Cerebellar nuclear complex (tissue), 1 donor: ENCODE data around the gene RASAL2.
"Not testable (repeated sequence)": the region's sequence is repeated elsewhere in the genome, so short reads cannot be mapped to it uniquely, and the experiment has no call there.

Source experiments
- DNase-seq, 2 experiments: peaks; one replicate each; lab custom pipeline; 2025; lab: John Stamatoyannopoulos, UW

RASAL2 gene

DNA sequence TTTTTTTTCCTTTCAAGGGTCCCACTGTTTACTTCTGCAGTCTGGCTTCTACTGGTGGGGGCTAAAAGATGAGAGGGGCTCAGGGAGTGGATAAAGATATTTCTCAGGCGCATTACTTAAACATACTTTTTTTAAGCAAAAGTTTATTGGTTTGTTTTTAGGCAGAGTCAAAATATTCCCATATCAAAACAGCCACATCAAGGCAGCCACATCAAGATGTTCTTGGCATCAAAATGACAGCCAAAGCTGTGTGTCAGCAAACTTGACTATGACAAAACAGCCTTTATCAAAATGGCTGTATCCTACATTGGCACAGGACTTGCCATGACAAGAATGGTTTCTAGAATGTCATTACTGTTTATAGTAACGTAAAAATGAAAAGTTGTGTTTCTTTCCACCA, 22.1 kb upstream of the RASAL2 start:
- DNase-seq: no peak

- no peak for DNase-seq
These were observed 21.6 kb upstream of the RASAL2 start for GRCh38 chr1:178072326-178072725.

DNA sequence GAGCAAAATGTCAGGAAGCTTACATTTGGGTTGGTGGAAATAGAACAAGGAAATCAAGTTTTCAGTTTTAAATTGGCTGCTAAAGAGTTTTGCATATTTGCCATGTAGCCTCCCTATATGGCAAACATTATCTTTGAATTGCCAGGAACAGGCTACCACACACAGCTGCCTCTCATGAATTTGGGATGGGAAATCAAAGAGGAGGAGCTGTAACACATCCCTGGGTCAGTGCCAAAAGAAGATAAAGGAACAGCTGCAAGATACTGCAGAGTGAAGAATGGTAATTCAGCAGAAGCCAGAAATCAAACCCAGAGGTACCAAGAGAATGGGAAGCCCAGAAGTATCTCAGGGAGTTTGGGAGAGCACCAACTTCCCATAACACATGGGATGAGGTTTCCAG, 18.6 kb upstream of the RASAL2 start:
- no peak for DNase-seq

GRCh38 chr1:178076607-178077006, 17.3 kb upstream of the RASAL2 start:
- DNase-seq: no peak

DNA sequence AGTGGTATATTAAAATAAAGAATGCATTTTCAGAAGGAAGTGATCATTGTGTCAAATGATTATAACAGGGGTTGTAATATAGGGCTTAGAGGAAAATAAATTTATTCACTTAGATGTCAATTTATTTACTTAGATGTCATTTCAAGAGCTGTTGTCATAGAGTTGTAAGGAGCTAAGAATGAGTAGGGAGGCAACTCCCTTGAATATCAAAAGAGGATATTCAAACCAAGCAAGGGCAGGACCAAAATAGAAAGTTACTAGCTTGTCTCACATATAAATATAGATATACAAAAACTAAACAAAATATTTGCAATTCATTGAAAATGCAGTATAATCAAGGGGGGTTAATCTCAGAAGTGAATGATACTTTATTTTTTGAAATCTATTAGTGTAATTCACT, 16.0 kb upstream of the RASAL2 start:
- no peak for DNase-seq

DNA sequence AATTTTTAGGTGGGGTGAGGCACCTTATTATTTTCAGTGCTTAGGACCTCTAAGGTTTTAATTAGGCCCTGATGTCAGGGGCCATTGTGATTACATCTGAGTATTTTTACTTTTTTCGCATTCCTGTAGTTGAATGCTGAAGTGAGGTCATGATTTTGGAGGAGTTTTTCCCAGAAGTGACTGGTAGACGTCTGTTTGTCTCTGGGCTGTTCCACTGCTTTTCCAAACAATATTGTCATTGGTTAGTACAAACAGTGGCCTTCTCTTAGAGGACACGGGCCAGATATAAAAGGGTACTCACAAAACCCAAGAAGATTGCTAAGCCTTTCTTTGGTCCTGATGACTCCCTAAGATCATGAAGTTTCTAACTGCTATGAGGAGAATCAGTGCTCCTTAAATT, 7.6 kb upstream of the RASAL2 start:
- DNase-seq: no peak

GRCh38 chr1:178086766-178087165, 7.1 kb upstream of the RASAL2 start:
- no peak for DNase-seq

- no peak for DNase-seq
These were observed 5.3 kb upstream of the RASAL2 start for GRCh38 chr1:178088651-178089050.

DNA sequence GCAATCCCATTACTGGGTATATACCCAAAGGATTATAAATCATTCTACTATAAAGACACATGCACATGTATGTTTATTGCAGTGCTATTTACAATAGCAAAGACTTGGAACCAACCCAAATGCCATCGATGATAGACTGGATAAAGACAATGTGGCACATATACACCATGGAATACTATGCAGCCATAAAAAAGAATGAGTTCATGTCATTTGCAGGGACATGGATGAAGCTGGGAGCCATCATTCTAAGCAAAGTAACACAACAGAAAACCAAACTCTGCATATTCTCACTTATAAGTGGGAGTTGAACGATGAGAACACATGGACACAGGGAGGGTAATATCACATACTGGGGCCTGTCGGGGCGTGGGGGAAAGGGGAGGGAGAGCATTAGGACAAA, 2.5 kb upstream of the RASAL2 start:
- DNase-seq: not testable (repeated sequence)

DNA sequence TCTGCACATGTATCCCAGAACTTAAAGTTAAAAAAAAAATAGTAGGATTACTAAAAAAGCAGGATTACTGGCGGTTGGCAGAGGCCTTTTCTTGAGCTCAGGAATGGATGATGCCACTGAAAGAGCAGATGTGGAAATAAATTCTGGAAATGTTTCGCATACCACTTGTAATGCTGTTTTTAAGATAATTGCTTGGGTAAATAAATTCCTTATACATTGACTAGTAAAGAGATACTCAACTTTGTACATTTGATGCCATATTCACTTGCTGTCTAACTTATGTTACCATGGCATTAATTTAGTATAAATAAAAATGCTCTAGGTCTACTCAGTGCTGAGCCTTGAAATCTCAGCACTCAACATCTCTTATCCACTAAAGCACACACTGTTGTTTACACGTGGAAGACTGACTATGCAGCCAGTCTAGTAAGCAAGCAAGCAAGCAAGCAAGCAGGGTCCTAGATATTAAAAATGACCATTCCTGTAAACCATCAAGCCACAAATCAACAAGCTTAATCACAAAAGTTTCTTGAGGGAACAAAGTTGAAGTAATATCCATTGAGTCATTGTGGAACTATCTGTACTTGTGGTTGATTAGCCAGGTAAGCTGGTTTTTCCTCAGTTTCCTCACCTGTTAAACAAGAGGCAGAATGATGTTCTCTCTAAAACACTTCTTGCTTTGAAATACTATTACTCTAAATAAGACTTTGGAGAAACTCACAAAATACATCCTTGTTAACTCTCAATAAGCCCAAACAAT, 1.7 kb upstream of the RASAL2 start:
- DNase-seq: no peak

GRCh38 chr1:178092878-178093493, 918 bp upstream of the RASAL2 start:
- peak in 1 of 2 experiments; percentile 48 for DNase-seq

DNA sequence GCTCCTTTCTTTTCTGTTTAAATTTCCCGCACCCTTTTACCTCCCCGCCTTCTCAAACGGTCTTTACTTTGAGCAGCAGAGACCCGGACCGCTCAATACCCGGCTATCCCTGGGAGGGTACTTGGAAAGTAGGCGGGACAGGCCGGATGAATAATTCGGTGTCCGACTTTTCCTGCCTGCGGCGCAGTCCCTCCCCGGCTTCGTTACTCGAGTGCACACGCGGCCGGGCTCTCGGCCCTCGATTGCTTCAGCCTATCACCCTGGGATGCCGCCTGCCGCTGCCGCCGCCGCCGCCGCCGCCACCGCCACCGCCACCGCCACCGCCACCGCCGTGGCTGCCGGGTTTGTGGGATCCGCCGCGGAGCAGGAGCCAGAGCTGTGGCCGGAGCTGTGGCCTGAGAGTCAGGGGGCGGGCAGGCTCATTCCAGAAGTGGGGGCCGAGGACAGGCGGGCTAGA, 382 bp upstream of the RASAL2 start:
- peak in 1 of 2 experiments; percentile 65 for DNase-seq

DNA sequence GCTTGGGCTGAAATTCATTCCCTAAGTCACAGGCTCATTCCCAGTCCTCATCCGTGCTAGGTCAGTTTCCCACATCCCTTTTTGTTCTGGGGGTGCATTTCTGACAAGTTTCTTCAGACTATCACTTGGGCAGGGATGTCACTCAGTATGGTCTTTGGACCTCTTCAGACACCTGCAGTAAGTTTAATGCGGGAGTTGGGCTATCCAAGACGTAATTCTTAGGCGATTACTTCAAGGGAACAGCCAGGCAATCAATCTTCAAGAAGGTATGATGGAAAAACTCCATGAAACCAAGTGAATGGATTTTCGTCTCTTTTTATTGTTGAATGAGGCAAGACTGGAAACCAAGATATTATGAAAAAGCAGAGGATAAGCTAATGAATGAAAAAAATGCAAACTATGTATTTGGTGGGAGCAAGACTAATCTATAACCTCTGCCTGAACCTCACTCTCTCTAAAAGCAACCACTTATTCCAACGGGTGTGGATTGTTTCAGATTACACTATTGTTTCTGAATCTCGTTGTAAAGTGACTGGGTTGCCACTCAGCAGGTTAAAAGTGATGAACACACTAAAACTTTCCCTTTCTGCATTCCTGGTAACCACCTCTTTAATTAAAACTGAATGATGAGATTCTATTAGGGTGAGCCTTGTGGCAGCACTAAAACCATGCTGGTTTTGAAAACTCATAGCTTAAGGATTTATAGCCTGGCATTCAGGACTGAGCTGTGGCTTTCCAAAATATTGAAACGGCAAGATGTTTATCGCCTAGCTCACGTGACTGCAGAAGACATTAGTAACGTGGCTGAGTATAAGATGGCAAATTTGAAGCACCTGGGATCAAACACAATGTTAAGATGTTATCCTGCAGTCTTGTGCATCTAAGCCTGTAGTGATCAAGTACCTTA, 1.1 kb downstream of the RASAL2 start:
- DNase-seq: no peak

GRCh38 chr1:178096421-178096820, 2.5 kb downstream of the RASAL2 start:
- no peak for DNase-seq

DNA sequence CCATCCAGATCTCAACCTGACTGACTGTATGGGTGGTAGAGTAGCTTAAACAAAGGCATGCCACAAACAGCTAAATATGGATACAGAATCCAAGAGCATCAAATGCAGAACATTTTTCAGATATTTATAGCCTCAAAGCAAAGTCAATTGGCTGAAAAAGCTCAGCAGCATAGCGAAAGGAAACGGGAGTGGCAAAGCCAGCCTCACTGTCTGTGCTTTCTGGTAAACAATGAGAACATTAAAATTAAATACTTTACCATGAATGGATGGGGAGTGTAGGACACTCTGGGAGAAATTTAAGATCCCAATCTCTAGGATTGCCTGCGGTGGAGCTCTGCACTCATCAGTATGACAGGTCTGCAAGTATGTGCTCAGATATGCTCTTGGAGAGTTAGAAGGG, 4.4 kb downstream of the RASAL2 start:
- no peak for DNase-seq

DNA sequence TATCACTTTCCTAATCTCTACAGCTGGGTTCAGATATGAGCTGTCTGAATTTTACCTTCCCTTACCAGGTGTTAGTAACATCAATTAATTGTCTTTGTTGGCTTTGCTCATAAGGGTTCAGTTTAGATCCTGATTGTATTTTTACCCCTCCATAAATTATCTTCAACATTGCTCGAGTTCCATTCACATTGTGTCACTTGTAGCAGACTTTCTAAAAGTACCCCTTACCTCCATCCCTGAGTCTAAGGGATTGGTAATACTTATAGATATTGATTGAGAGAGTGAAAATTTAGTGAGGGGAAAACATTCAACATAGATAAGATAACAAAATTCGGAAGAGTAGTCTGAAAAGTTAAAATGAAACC, 7.3 kb downstream of the RASAL2 start:
- DNase-seq: no peak

DNA sequence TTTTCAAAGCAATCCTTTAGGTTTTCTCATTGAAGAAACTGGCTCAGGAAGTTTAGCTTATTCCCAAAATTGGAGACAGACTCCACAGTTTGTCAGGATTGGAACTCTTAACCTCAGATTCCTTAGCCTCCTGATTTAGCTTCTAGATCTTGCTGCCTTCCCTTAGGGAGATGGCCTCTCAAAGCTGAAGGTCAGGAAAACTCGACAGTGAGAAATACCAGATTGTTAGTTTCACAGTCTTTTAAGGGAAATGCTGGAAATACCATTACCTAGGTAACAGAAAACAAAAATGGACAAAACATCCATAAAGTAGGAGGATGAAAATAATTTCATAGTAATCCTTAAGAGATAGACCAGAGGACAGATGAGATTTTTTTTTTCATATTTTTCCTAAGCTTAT, 7.8 kb downstream of the RASAL2 start:
- DNase-seq: no peak

DNA sequence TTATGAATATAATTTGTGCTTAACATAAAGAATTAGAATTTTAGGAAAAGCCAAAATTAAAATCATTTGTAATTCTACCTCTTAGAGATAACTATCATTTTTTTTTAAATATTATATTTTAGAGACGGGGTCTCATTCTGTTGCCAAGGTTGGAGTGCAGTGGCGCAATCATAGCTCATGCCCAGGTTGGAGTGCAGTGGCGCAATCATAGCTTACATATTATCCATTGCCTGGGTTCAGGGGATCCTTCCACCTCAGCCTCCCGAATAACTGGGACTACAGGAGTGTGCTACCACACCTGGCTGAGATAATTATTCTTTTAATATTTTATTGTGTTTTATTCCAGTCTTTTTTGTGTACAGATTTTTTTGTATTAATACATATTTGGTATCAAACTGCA, 8.3 kb downstream of the RASAL2 start:
- DNase-seq: no peak

GRCh38 chr1:178107823-178108222, 13.9 kb downstream of the RASAL2 start:
- DNase-seq: no peak

DNA sequence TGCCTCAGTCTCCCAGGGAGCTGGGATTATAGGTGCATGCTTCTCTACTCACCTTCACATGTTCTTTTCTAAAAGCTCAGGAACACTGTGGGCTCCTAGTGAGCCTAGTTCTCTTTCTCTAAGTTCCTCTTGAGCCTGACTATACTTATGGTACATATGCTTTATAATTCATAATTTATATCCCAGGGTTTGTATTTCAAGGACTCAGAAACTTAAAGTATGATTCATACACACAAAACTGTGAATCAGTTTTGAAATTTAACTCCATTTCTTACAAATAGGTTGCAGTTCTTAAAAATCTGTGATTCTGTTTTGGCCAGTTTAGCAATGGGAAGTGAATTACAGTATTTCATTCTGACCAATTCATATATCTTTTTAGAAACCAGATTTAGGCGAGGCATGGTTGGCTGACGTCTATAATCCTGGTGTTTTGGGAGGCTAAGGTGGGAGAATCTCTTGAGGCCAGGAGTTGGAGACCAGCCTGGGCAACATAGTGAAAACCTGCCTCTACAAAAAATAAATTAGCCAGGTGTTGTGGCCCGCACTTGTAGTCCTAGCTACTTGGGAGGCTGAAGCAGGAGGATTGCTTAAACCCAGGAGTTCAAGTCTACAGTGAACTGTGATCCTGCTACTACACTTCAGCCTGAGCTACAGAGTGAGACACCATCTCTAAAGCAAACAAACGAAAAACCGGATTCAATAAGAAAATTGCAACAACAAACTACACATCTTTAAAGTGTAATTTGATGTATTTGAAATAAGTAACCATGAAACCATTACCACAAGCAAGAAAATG, 15.6 kb downstream of the RASAL2 start:
- no peak for DNase-seq

GRCh38 chr1:178115260-178115659, 21.4 kb downstream of the RASAL2 start:
- no peak for DNase-seq

- no peak for DNase-seq
These were observed 24.6 kb downstream of the RASAL2 start for GRCh38 chr1:178118524-178118923.
